Natural killer cell (primary cell): ENCODE data around the gene TRIM65. TPM values are rescaled to one million over a fixed set of nuclear protein-coding genes. Genes with fewer than 3 reads are reported as not detected.
"Not testable (repeated sequence)": the region's sequence is repeated elsewhere in the genome, so short reads cannot be mapped to it uniquely, and the experiment has no call there.

ENCODE experiments used
- ATAC-seq, 3 donors: fragments of 150-1000 bp in 2 of 3; fragments of 200-7000 bp in 1 of 3; cut with Tn5 transposase; 1 replicate in 1 of 3; 2 replicates in 2 of 3; pipeline ENCODE4 v1.10.0; 2021; ENCODE audit warnings: mild to moderate bottlenecking in 2 of 3, moderate library complexity in 2 of 3
- DNase-seq, 2 donors: peaks; one replicate each; pipeline versions ENCODE4 v3.0.0 to v3.0.0-alpha.2; 2013 to 2021; ENCODE audit warnings: mixed read lengths in 1 of 2
- H3K27ac ChIP-seq: one replicate; pipeline ENCODE4 v1.5.1; 2013; ENCODE audit warnings: mild to moderate bottlenecking, low read length
- H3K27me3 ChIP-seq: one replicate; pipeline ENCODE4 v1.6.1; 2013; ENCODE audit warnings: low read length; ENCODE audit not compliant: control insufficient read depth, insufficient read depth
- H3K36me3 ChIP-seq: one replicate; pipeline ENCODE4 v1.6.1; 2013; ENCODE audit warnings: low read length; ENCODE audit not compliant: control insufficient read depth, insufficient read depth
- H3K4me1 ChIP-seq: one replicate; pipeline ENCODE4 v1.6.1; 2013; ENCODE audit warnings: low read length; ENCODE audit not compliant: control insufficient read depth, insufficient read depth
- H3K4me3 ChIP-seq: one replicate; pipeline ENCODE4 v1.5.1; 2013; ENCODE audit warnings: low read length
- H3K9me3 ChIP-seq: one replicate; pipeline ENCODE4 v1.6.1; 2013; ENCODE audit warnings: low read length; ENCODE audit not compliant: control insufficient read depth, insufficient read depth
- H3K27ac Mint-ChIP-seq, 2 donors: one replicate each; pipeline ENCODE4 v1.8.0; 2022; ENCODE audit warnings: mild to moderate bottlenecking in 2 of 2, mixed read lengths in 2 of 2, moderate library complexity in 1 of 2
- H3K27me3 Mint-ChIP-seq, 2 donors: one replicate each; pipeline ENCODE4 v1.8.0; 2022; ENCODE audit warnings: low read depth in 2 of 2, mixed read lengths in 2 of 2
- H3K36me3 Mint-ChIP-seq: one replicate; pipeline ENCODE4 v1.8.0; 2022; ENCODE audit warnings: mixed read lengths
- H3K4me1 Mint-ChIP-seq, 2 donors: one replicate each; pipeline ENCODE4 v1.8.0; 2022; ENCODE audit warnings: mixed read lengths in 2 of 2
- H3K4me3 Mint-ChIP-seq: one replicate; pipeline ENCODE4 v1.8.0; 2022; ENCODE audit warnings: mild to moderate bottlenecking, moderate library complexity, mixed read lengths
- H3K9me3 Mint-ChIP-seq, 2 donors: one replicate each; pipeline ENCODE4 v1.8.0; 2022; ENCODE audit warnings: mixed read lengths in 2 of 2
- CTCF ChIP-seq: fragments of 200-600 bp; IDR thresholded peaks from one replicate; pipeline ENCODE4 v1.8.0; 2022; ENCODE audit warnings: antibody characterized with exemption
- WGBS: methylation state at CpG from one replicate; pipeline ENCODE4 v1.1.7; 2013; ENCODE audit warnings: missing lambda C conversion rate; ENCODE audit not compliant: insufficient coverage; 5-methylcytosine and 5-hydroxymethylcytosine counted together
- intact Hi-C: fragments of 100-400 bp; cut with micrococcal nuclease; formaldehyde crosslinking; loops from one replicate; pipeline ENCODE4 v1.14.2; 2022
- total RNA-seq, 4 donors: library from RNA; stranded (reverse); fragments of 120-200 nt in 1 of 4; gene quantifications; one replicate each; pipeline versions ENCODE4 v1.2.3 to v1.2.4, GENCODE V29; 2013 to 2022

The TRIM65 gene
- total RNA-seq, 3 donors from 2014 or later (not counting 1 experiment from before 2014, with no cell fraction given), result 19.2 to 26.9 (median 22.5) TPM

- intact Hi-C loops, result loop anchor here (10.0 kb wide), 1 partner anchor 55 kb away; the partner anchor contains the start of gene FBF1
- H3K9me3 ChIP-seq, result no peaks in the 10 kb centered on the region
- H3K4me3 ChIP-seq, result no peak overlapping the region
- H3K27ac ChIP-seq, result no peak overlapping the region
- 83% methylated on average over 6 of the region's 6 CpGs for whole genome bisulfite sequencing
- no peaks in the 10 kb centered on the region for H3K9me3 Mint-ChIP-seq
- H3K36me3 Mint-ChIP-seq, result no peaks in the 10 kb centered on the region
- ATAC-seq (no peak), DNase-seq (no peak)
- no peak overlapping the region for H3K4me3 Mint-ChIP-seq
- no peak for TF ChIP-seq CTCF
- H3K36me3 ChIP-seq, result peaks cover 16% of the 10 kb centered on the region
- H3K27me3 ChIP-seq, result no peaks in the 10 kb centered on the region
- H3K27ac Mint-ChIP-seq, result no peak overlapping the region
- no peaks in the 10 kb centered on the region for H3K4me1 ChIP-seq
- no peaks in the 10 kb centered on the region for H3K27me3 Mint-ChIP-seq
- peaks cover 9 to 11% of the 10 kb centered on the region in 2 donors for H3K4me1 Mint-ChIP-seq
Observed at GRCh38 chr17:75889454-75889853, 7.3 kb downstream of the TRIM65 start.

GRCh38 chr17:75888484-75888883, 8.3 kb downstream of the TRIM65 start:
- no peak for TF ChIP-seq CTCF
- no peaks in the 10 kb centered on the region for H3K36me3 Mint-ChIP-seq
- H3K4me1 ChIP-seq, result no peaks in the 10 kb centered on the region
- H3K27ac ChIP-seq, result no peak overlapping the region
- WGBS, result 93% methylated on average over 2 of the region's 6 CpGs
- intact Hi-C loops, result loop anchor here (10.0 kb wide), 1 partner anchor 56 kb away; the partner anchor contains the start of gene FBF1
- H3K27ac Mint-ChIP-seq, result no peak overlapping the region
- ATAC-seq (no peak), DNase-seq (no peak)
- H3K4me3 Mint-ChIP-seq, result no peak overlapping the region
- H3K27me3 ChIP-seq, result no peaks in the 10 kb centered on the region
- no peaks in the 10 kb centered on the region for H3K9me3 ChIP-seq
- no peak overlapping the region for H3K4me3 ChIP-seq
- no peaks in the 10 kb centered on the region for H3K9me3 Mint-ChIP-seq
- H3K27me3 Mint-ChIP-seq, result no peaks in the 10 kb centered on the region
- peaks cover 16% of the 10 kb centered on the region for H3K36me3 ChIP-seq
- peaks cover 0 to 1% of the 10 kb centered on the region in 2 donors for H3K4me1 Mint-ChIP-seq

- DNase-seq, H3K4me3 ChIP-seq, H3K27ac ChIP-seq, H3K27me3 Mint-ChIP-seq, H3K36me3 ChIP-seq, H3K36me3 Mint-ChIP-seq, ATAC-seq, H3K9me3 Mint-ChIP-seq, H3K4me1 Mint-ChIP-seq, H3K9me3 ChIP-seq, H3K4me1 ChIP-seq, H3K27ac Mint-ChIP-seq, H3K27me3 ChIP-seq, H3K4me3 Mint-ChIP-seq: not testable (repeated sequence)
- WGBS, result 92% methylated on average over 7 of the region's 9 CpGs
- intact Hi-C loops, result loop anchor here (10.0 kb wide), 1 partner anchor 59 kb away; the partner anchor contains the start of gene FBF1
Observed at GRCh38 chr17:75885860-75886259, 10.9 kb downstream of the TRIM65 start.

- no peak for TF ChIP-seq CTCF
- 69% methylated on average over 8 of the region's 8 CpGs for WGBS
- Mint-ChIP-seq H3K4me1 (no peaks in the 10 kb centered on the region), H3K4me3 (no peak overlapping the region), H3K27me3 (peaks cover 0 to 5% of the 10 kb centered on the region in 2 donors), H3K27ac (no peak overlapping the region), H3K9me3 (no peaks in the 10 kb centered on the region), H3K36me3 (no peaks in the 10 kb centered on the region)
- DNase-seq (no peak), ATAC-seq (no peak)
- intact Hi-C loops, result loop anchor here (10.0 kb wide), 1 partner anchor 59 kb away; the partner anchor contains the start of gene FBF1
- Histone ChIP-seq H3K27ac (no peak overlapping the region), H3K27me3 (no peaks in the 10 kb centered on the region), H3K4me1 (no peaks in the 10 kb centered on the region), H3K36me3 (no peaks in the 10 kb centered on the region), H3K9me3 (no peaks in the 10 kb centered on the region), H3K4me3 (no peak overlapping the region)
Observed at GRCh38 chr17:75885431-75885830, 11.3 kb downstream of the TRIM65 start.
